T-cell (primary cell): ENCODE measurements around the gene PPM1L. TPM values are rescaled to one million over a fixed set of nuclear protein-coding genes. Genes with fewer than 3 reads are reported as not detected.
A peak's percentile ranks its signal among the peaks of the same experiment; 100 is the strongest.

Experiments
- ATAC-seq, 4 experiments: fragments of 200-7000 bp in 3 of 4; fragments of 150-1000 bp in 1 of 4; cut with Tn5 transposase; replicated peaks in 1 of 4; 1 replicate in 3 of 4; 2 replicates in 1 of 4; pipeline ENCODE4 v1.10.0; 2021; ENCODE audit warnings: moderate library complexity in 3 of 4, mild to moderate bottlenecking in 2 of 4, moderate number of reproducible peaks in 1 of 4
- CTCF ChIA-PET, 2 donors: fragments of 300-600 bp; sonication (Branson Sonifier 250); formaldehyde crosslinking; loops; one replicate each; lab custom pipeline; 2022; ENCODE audit warnings: antibody characterized with exemption in 2 of 2; lab: Charles Lee
- POLR2A ChIA-PET, 2 donors: fragments of 300-600 bp; sonication (Branson Sonifier 250); formaldehyde crosslinking; loops; one replicate each; lab custom pipeline; 2022; ENCODE audit warnings: antibody characterized with exemption in 2 of 2; lab: Charles Lee
- DNase-seq, 35 experiments: peaks; one replicate each; pipeline versions ENCODE4 v3.0.0 to v3.0.0-alpha.2; 2013 to 2023
- H3K27ac ChIP-seq: one replicate; pipeline ENCODE4 v1.5.1; 2013; ENCODE audit warnings: low read length
- H3K27me3 ChIP-seq, 2 experiments: replicated peaks in 1 of 2; 1 replicate in 1 of 2; 2 replicates in 1 of 2; pipeline versions ENCODE4 v1.6.1 to v1.7.0; 2013; ENCODE audit warnings: low read length in 1 of 2, mixed read lengths in 1 of 2; ENCODE audit not compliant: control insufficient read depth in 2 of 2, insufficient read depth in 2 of 2; ENCODE audit errors: extremely low read depth in 1 of 2
- H3K36me3 ChIP-seq, 2 donors: 1 replicate in 1 of 2; 2 replicates in 1 of 2; pipeline versions ENCODE4 v1.6.1 to v1.7.0; 2013; ENCODE audit warnings: low read length in 1 of 2; ENCODE audit not compliant: control insufficient read depth in 2 of 2, insufficient read depth in 1 of 2; ENCODE audit errors: extremely low read depth in 1 of 2
- H3K4me1 ChIP-seq, 2 experiments: 1 replicate in 1 of 2; 2 replicates in 1 of 2; pipeline versions ENCODE4 v1.6.1 to v1.7.0; 2013; ENCODE audit warnings: low read length in 2 of 2, mixed read lengths in 1 of 2; ENCODE audit not compliant: insufficient read depth in 2 of 2, control insufficient read depth in 1 of 2; ENCODE audit errors: extremely low read depth in 1 of 2
- H3K4me3 ChIP-seq, 2 donors: 1 replicate in 1 of 2; 2 replicates in 1 of 2; pipeline versions ENCODE4 v1.5.1 to v1.7.0; 2013; ENCODE audit warnings: mild to moderate bottlenecking in 2 of 2, low read length in 1 of 2, moderate library complexity in 1 of 2; ENCODE audit not compliant: control insufficient read depth in 1 of 2; ENCODE audit errors: extremely low read depth in 1 of 2
- H3K9me3 ChIP-seq: 2 replicates; pipeline ENCODE4 v1.7.0; 2013
- H3K27ac Mint-ChIP-seq, 2 donors: one replicate each; pipeline ENCODE4 v1.8.0; 2020 to 2021; ENCODE audit warnings: mild to moderate bottlenecking in 2 of 2, mixed read lengths in 2 of 2
- H3K27me3 Mint-ChIP-seq, 2 donors: one replicate each; pipeline ENCODE4 v1.8.0; 2021 to 2022; ENCODE audit warnings: mixed read lengths in 2 of 2
- H3K36me3 Mint-ChIP-seq: one replicate; pipeline ENCODE4 v1.8.0; 2021; ENCODE audit warnings: mixed read lengths
- H3K4me1 Mint-ChIP-seq, 3 donors: one replicate each; pipeline ENCODE4 v1.8.0; 2020 to 2022; ENCODE audit warnings: mixed read lengths in 3 of 3, mild to moderate bottlenecking in 1 of 3
- H3K4me3 Mint-ChIP-seq, 3 donors: one replicate each; pipeline ENCODE4 v1.8.0; 2020 to 2022; ENCODE audit warnings: mild to moderate bottlenecking in 3 of 3, mixed read lengths in 3 of 3, moderate library complexity in 3 of 3
- H3K9me3 Mint-ChIP-seq, 3 donors: one replicate each; pipeline ENCODE4 v1.8.0; 2020 to 2022; ENCODE audit warnings: mixed read lengths in 3 of 3
- WGBS: methylation state at CpG from one replicate; pipeline ENCODE4 v1.1.5; 2013; ENCODE audit warnings: missing lambda C conversion rate; ENCODE audit not compliant: insufficient coverage; 5-methylcytosine and 5-hydroxymethylcytosine counted together
- total RNA-seq, 35 experiments: library from RNA in 6 of 35; stranded (reverse) in 6 of 35; fragments of 120-200 nt in 1 of 35; gene quantifications; one replicate each; pipeline versions ENCODE4 v1.2.1 to v1.2.4 and lab custom pipeline; 2013 to 2026

Gene PPM1L
- total RNA-seq, 5 donors from 2014 or later (not counting 1 experiment from before 2014, with no cell fraction given) = 4.8 to 6.4 (median 5.7) TPM

- Histone ChIP-seq H3K27ac (no peak overlapping the region), H3K9me3 (no peaks in the 10 kb centered on the region), H3K4me1 (no peaks in the 10 kb centered on the region), H3K36me3 (no peaks in the 10 kb centered on the region), H3K4me3 (no peak overlapping the region), H3K27me3 (peaks cover 0 to 16% of the 10 kb centered on the region in 2 experiments)
- peak in 1 of 35 experiments; percentile 3 for DNase-seq
- ATAC-seq = no peak
- no peaks in the 10 kb centered on the region for H3K36me3 Mint-ChIP-seq
- POLR2A ChIA-PET = no interaction called here
- H3K27me3 Mint-ChIP-seq = peaks cover 0 to 11% of the 10 kb centered on the region in 2 donors
- CTCF ChIA-PET = interaction anchor here (1.1 to 1.2 kb wide), 2 partner anchors 12 to 221 kb away, joined by 3 read pairs; no protein-coding TSS in a partner anchor
- no peak overlapping the region for H3K4me3 Mint-ChIP-seq
- no peak overlapping the region for H3K27ac Mint-ChIP-seq
- H3K9me3 Mint-ChIP-seq = no peaks in the 10 kb centered on the region
- H3K4me1 Mint-ChIP-seq = no peaks in the 10 kb centered on the region
- WGBS = 83% methylated on average over 2 of the region's 5 CpGs
Observed at GRCh38 chr3:160720123-160720746, 35.8 kb upstream of the PPM1L start.

- H3K4me1 ChIP-seq = no peaks in the 10 kb centered on the region
- no peak overlapping the region for H3K4me3 Mint-ChIP-seq
- ATAC-seq = no peak
Observed at GRCh38 chr3:160722331-160722730, 33.7 kb upstream of the PPM1L start.

GRCh38 chr3:160725338-160725737 lies 30.7 kb upstream of the PPM1L start:
- POLR2A ChIA-PET = no interaction called here
- ATAC-seq (no peak), DNase-seq (no peak)
- no peaks in the 10 kb centered on the region for H3K4me1 Mint-ChIP-seq
- WGBS = no CpG with 5 or more reads among the region's 2 CpGs
- H3K4me3 ChIP-seq = no peak overlapping the region
- H3K36me3 ChIP-seq = no peaks in the 10 kb centered on the region
- CTCF ChIA-PET = no interaction called here
- H3K9me3 ChIP-seq = no peaks in the 10 kb centered on the region
- H3K27me3 ChIP-seq = no peaks in the 10 kb centered on the region
- H3K4me1 ChIP-seq = no peaks in the 10 kb centered on the region
- no peaks in the 10 kb centered on the region for H3K9me3 Mint-ChIP-seq
- H3K4me3 Mint-ChIP-seq = no peak overlapping the region
- no peak overlapping the region for H3K27ac Mint-ChIP-seq
- no peaks in the 10 kb centered on the region for H3K27me3 Mint-ChIP-seq
- no peaks in the 10 kb centered on the region for H3K36me3 Mint-ChIP-seq
- H3K27ac ChIP-seq = no peak overlapping the region

More at GRCh38 chr3:160722331-160722730, 33.7 kb upstream of the PPM1L start:
- peaks cover 0 to 3% of the 10 kb centered on the region in 2 donors for H3K27me3 Mint-ChIP-seq
- POLR2A ChIA-PET = no interaction called here
- peaks cover 0 to 16% of the 10 kb centered on the region in 2 experiments for H3K27me3 ChIP-seq
- no peaks in the 10 kb centered on the region for H3K36me3 Mint-ChIP-seq
- H3K27ac ChIP-seq = no peak overlapping the region
- no peaks in the 10 kb centered on the region for H3K36me3 ChIP-seq
- CTCF ChIA-PET = no interaction called here
- H3K27ac Mint-ChIP-seq = no peak overlapping the region
- H3K9me3 ChIP-seq = no peaks in the 10 kb centered on the region
- WGBS = no CpG with 5 or more reads among the region's 2 CpGs
- no peak overlapping the region for H3K4me3 ChIP-seq
- H3K9me3 Mint-ChIP-seq = no peaks in the 10 kb centered on the region
- no peaks in the 10 kb centered on the region for H3K4me1 Mint-ChIP-seq
- DNase-seq = no peak

GRCh38 chr3:160735826-160736225 lies 20.2 kb upstream of the PPM1L start:
- no peak for ATAC-seq
- CTCF ChIA-PET = interaction anchor here in 1 of 2 donors (0.7 kb wide), 1 partner anchor 24 kb away, joined by 7 read pairs; no protein-coding TSS in a partner anchor

GRCh38 chr3:160738048-160738447 lies 18.0 kb upstream of the PPM1L start:
- Mint-ChIP-seq H3K27me3 (peaks cover 12 to 16% of the 10 kb centered on the region in 2 donors), H3K36me3 (no peaks in the 10 kb centered on the region), H3K4me3 (no peak overlapping the region), H3K27ac (no peak overlapping the region), H3K9me3 (no peaks in the 10 kb centered on the region), H3K4me1 (no peaks in the 10 kb centered on the region)
- Histone ChIP-seq H3K4me1 (no peaks in the 10 kb centered on the region), H3K9me3 (no peaks in the 10 kb centered on the region), H3K27me3 (peaks cover 0 to 4% of the 10 kb centered on the region in 2 experiments), H3K36me3 (no peaks in the 10 kb centered on the region), H3K27ac (no peak overlapping the region), H3K4me3 (no peak overlapping the region)
- WGBS = 83% methylated on average over 1 of the region's 2 CpGs
- no peak for DNase-seq
- no peak for ATAC-seq
- CTCF ChIA-PET = interaction anchor here (0.7 to 1.4 kb wide), 2 partner anchors 74 to 203 kb away, joined by 3 read pairs; no protein-coding TSS in a partner anchor
- POLR2A ChIA-PET = no interaction called here

More at GRCh38 chr3:160735826-160736225, 20.2 kb upstream of the PPM1L start:
- POLR2A ChIA-PET = no interaction called here
- peaks cover 4 to 6% of the 10 kb centered on the region in 2 donors for H3K27me3 Mint-ChIP-seq
- no peaks in the 10 kb centered on the region for H3K36me3 Mint-ChIP-seq
- Histone ChIP-seq H3K4me1 (no peaks in the 10 kb centered on the region), H3K27ac (no peak overlapping the region), H3K9me3 (no peaks in the 10 kb centered on the region), H3K27me3 (no peaks in the 10 kb centered on the region), H3K36me3 (no peaks in the 10 kb centered on the region), H3K4me3 (no peak overlapping the region)
- WGBS = no CpG with 5 or more reads among the region's 1 CpG
- no peaks in the 10 kb centered on the region for H3K4me1 Mint-ChIP-seq
- no peak overlapping the region for H3K27ac Mint-ChIP-seq
- H3K9me3 Mint-ChIP-seq = no peaks in the 10 kb centered on the region
- no peak overlapping the region for H3K4me3 Mint-ChIP-seq
- no peak for DNase-seq

- peaks cover 0 to 4% of the 10 kb centered on the region in 2 experiments for H3K27me3 ChIP-seq
- DNase-seq (no peak), ATAC-seq (no peak)
- no peak overlapping the region for H3K27ac ChIP-seq
- no peak overlapping the region for H3K4me3 Mint-ChIP-seq
- 100% methylated on average over 1 of the region's 1 CpG for WGBS
- H3K36me3 ChIP-seq = no peaks in the 10 kb centered on the region
- no peak overlapping the region for H3K4me3 ChIP-seq
- H3K27me3 Mint-ChIP-seq = peaks cover 22 to 23% of the 10 kb centered on the region in 2 donors
- H3K4me1 Mint-ChIP-seq = no peaks in the 10 kb centered on the region
- no peaks in the 10 kb centered on the region for H3K4me1 ChIP-seq
- ChIA-PET POLR2A (no interaction called here), CTCF (interaction anchor here in 1 of 2 donors (0.6 kb wide), 1 partner anchor 20 kb away, joined by 3 read pairs; no protein-coding TSS in a partner anchor)
- no peaks in the 10 kb centered on the region for H3K9me3 Mint-ChIP-seq
- H3K36me3 Mint-ChIP-seq = no peaks in the 10 kb centered on the region
- H3K9me3 ChIP-seq = no peaks in the 10 kb centered on the region
- H3K27ac Mint-ChIP-seq = no peak overlapping the region
Observed at GRCh38 chr3:160739079-160739478, 17.0 kb upstream of the PPM1L start.
